Activated CD4-positive, alpha-beta T cell treated with anti-CD3 and anti-CD28 coated beads, Interleukin-2, amount 10 ng/mL, durations not matched to agents 24 days and 14 days (primary cell): ENCODE data around the gene MACROD2. TPM values are rescaled to one million over a fixed set of nuclear protein-coding genes. Genes with fewer than 3 reads are reported as not detected.
A peak's percentile ranks its signal among the peaks of the same experiment; 100 is the strongest.

Source experiments
- DNase-seq: peaks from one replicate; pipeline ENCODE4 v3.0.0; 2022
- H3K27ac Mint-ChIP-seq: one replicate; pipeline ENCODE4 v1.8.0; 2022; ENCODE audit warnings: mild to moderate bottlenecking, mixed read lengths
- H3K27me3 Mint-ChIP-seq: one replicate; pipeline ENCODE4 v1.8.0; 2022; ENCODE audit warnings: mixed read lengths
- H3K36me3 Mint-ChIP-seq: one replicate; pipeline ENCODE4 v1.8.0; 2022; ENCODE audit warnings: low read depth, mild to moderate bottlenecking, mixed read lengths
- H3K4me1 Mint-ChIP-seq: one replicate; pipeline ENCODE4 v1.8.0; 2021; ENCODE audit warnings: mixed read lengths
- H3K4me3 Mint-ChIP-seq: one replicate; pipeline ENCODE4 v1.8.0; 2022; ENCODE audit warnings: mild to moderate bottlenecking, moderate library complexity, mixed read lengths
- H3K9me3 Mint-ChIP-seq: one replicate; pipeline ENCODE4 v1.8.0; 2021; ENCODE audit warnings: mixed read lengths
- intact Hi-C: fragments of 100-400 bp; cut with micrococcal nuclease; formaldehyde crosslinking; loops from one replicate; pipeline ENCODE4 v1.15.1; 2023
- total RNA-seq: library from RNA; stranded (reverse); gene quantifications from 2 replicates; pipeline ENCODE4 v1.2.3, GENCODE V29; 2022

Gene MACROD2
- total RNA-seq, 1 donor from 2014 or later = not detected

- Mint-ChIP-seq H3K4me1 (no peaks in the 10 kb centered on the region), H3K36me3 (no peaks in the 10 kb centered on the region), H3K4me3 (no peak overlapping the region), H3K27ac (no peak overlapping the region), H3K9me3 (no peaks in the 10 kb centered on the region), H3K27me3 (no peaks in the 10 kb centered on the region)
- no peak for DNase-seq
- intact Hi-C loops = no loop called here
Observed at GRCh38 chr20:15628851-15629353, 1633.6 kb downstream of the MACROD2 start.

- intact Hi-C loops = no loop called here
- Mint-ChIP-seq H3K4me3 (no peak overlapping the region), H3K9me3 (no peaks in the 10 kb centered on the region), H3K4me1 (no peaks in the 10 kb centered on the region), H3K27ac (no peak overlapping the region), H3K27me3 (no peaks in the 10 kb centered on the region), H3K36me3 (no peaks in the 10 kb centered on the region)
- DNase-seq = no peak
Observed at GRCh38 chr20:15630360-15630759, 1635.0 kb downstream of the MACROD2 start.

- intact Hi-C loops = no loop called here
- no peaks in the 10 kb centered on the region for H3K27me3 Mint-ChIP-seq
- H3K27ac Mint-ChIP-seq = no peak overlapping the region
- no peaks in the 10 kb centered on the region for H3K4me1 Mint-ChIP-seq
- no peak overlapping the region for H3K4me3 Mint-ChIP-seq
- no peaks in the 10 kb centered on the region for H3K9me3 Mint-ChIP-seq
- no peaks in the 10 kb centered on the region for H3K36me3 Mint-ChIP-seq
- DNase-seq = no peak
Observed at GRCh38 chr20:15632680-15633079, 1637.4 kb downstream of the MACROD2 start.

- no peak overlapping the region for H3K4me3 Mint-ChIP-seq
- no peak overlapping the region for H3K27ac Mint-ChIP-seq
- intact Hi-C loops = no loop called here
Observed at GRCh38 chr20:15634102-15634501, 1638.8 kb downstream of the MACROD2 start.

GRCh38 chr20:15637546-15637945 is 1642.2 kb downstream of the MACROD2 start:
- Mint-ChIP-seq H3K9me3 (no peaks in the 10 kb centered on the region), H3K4me1 (no peaks in the 10 kb centered on the region), H3K27me3 (no peaks in the 10 kb centered on the region), H3K27ac (no peak overlapping the region), H3K36me3 (no peaks in the 10 kb centered on the region), H3K4me3 (no peak overlapping the region)
- intact Hi-C loops = no loop called here
- DNase-seq = no peak

More at GRCh38 chr20:15634102-15634501, 1638.8 kb downstream of the MACROD2 start:
- H3K4me1 Mint-ChIP-seq = no peaks in the 10 kb centered on the region
- no peaks in the 10 kb centered on the region for H3K27me3 Mint-ChIP-seq
- no peak for DNase-seq
- no peaks in the 10 kb centered on the region for H3K9me3 Mint-ChIP-seq
- H3K36me3 Mint-ChIP-seq = no peaks in the 10 kb centered on the region

GRCh38 chr20:15637950-15638754 is 1642.8 kb downstream of the MACROD2 start:
- Mint-ChIP-seq H3K4me3 (no peak overlapping the region), H3K27me3 (no peaks in the 10 kb centered on the region), H3K4me1 (no peaks in the 10 kb centered on the region), H3K9me3 (no peaks in the 10 kb centered on the region), H3K27ac (no peak overlapping the region), H3K36me3 (no peaks in the 10 kb centered on the region)
- intact Hi-C loops = no loop called here
- no peak for DNase-seq

- DNase-seq = no peak
- Mint-ChIP-seq H3K27me3 (no peaks in the 10 kb centered on the region), H3K4me1 (no peaks in the 10 kb centered on the region), H3K9me3 (no peaks in the 10 kb centered on the region), H3K36me3 (no peaks in the 10 kb centered on the region), H3K4me3 (no peak overlapping the region), H3K27ac (no peak overlapping the region)
- intact Hi-C loops = no loop called here
Observed at GRCh38 chr20:15638816-15639215, 1643.5 kb downstream of the MACROD2 start.

- Mint-ChIP-seq H3K4me3 (no peak overlapping the region), H3K36me3 (no peaks in the 10 kb centered on the region), H3K9me3 (no peaks in the 10 kb centered on the region), H3K27me3 (no peaks in the 10 kb centered on the region), H3K27ac (no peak overlapping the region), H3K4me1 (no peaks in the 10 kb centered on the region)
- no peak for DNase-seq
- intact Hi-C loops = no loop called here
Observed at GRCh38 chr20:15639839-15640238, 1644.5 kb downstream of the MACROD2 start.

GRCh38 chr20:15642109-15642508 is 1646.8 kb downstream of the MACROD2 start:
- no peak for DNase-seq
- Mint-ChIP-seq H3K4me1 (no peaks in the 10 kb centered on the region), H3K27me3 (no peaks in the 10 kb centered on the region), H3K4me3 (no peak overlapping the region), H3K9me3 (no peaks in the 10 kb centered on the region), H3K27ac (no peak overlapping the region), H3K36me3 (no peaks in the 10 kb centered on the region)
- intact Hi-C loops = no loop called here

- Mint-ChIP-seq H3K27me3 (no peaks in the 10 kb centered on the region), H3K27ac (no peak overlapping the region), H3K36me3 (no peaks in the 10 kb centered on the region), H3K9me3 (no peaks in the 10 kb centered on the region), H3K4me1 (no peaks in the 10 kb centered on the region), H3K4me3 (no peak overlapping the region)
- no peak for DNase-seq
- intact Hi-C loops = no loop called here
Observed at GRCh38 chr20:15642676-15643075, 1647.4 kb downstream of the MACROD2 start.

- H3K4me3 Mint-ChIP-seq = no peak overlapping the region
- H3K4me1 Mint-ChIP-seq = no peaks in the 10 kb centered on the region
- DNase-seq = no peak
- no peaks in the 10 kb centered on the region for H3K9me3 Mint-ChIP-seq
- no peak overlapping the region for H3K27ac Mint-ChIP-seq
- intact Hi-C loops = no loop called here
- no peaks in the 10 kb centered on the region for H3K27me3 Mint-ChIP-seq
- no peaks in the 10 kb centered on the region for H3K36me3 Mint-ChIP-seq
Observed at GRCh38 chr20:15643713-15644112, 1648.4 kb downstream of the MACROD2 start.

GRCh38 chr20:15645816-15646215 is 1650.5 kb downstream of the MACROD2 start:
- Mint-ChIP-seq H3K9me3 (no peaks in the 10 kb centered on the region), H3K27ac (no peak overlapping the region), H3K36me3 (no peaks in the 10 kb centered on the region), H3K27me3 (no peaks in the 10 kb centered on the region), H3K4me1 (no peaks in the 10 kb centered on the region), H3K4me3 (no peak overlapping the region)
- no peak for DNase-seq
- intact Hi-C loops = no loop called here

GRCh38 chr20:15653396-15654207 is 1658.3 kb downstream of the MACROD2 start:
- no peaks in the 10 kb centered on the region for H3K36me3 Mint-ChIP-seq
- intact Hi-C loops = no loop called here
- H3K4me1 Mint-ChIP-seq = no peaks in the 10 kb centered on the region
- H3K9me3 Mint-ChIP-seq = no peaks in the 10 kb centered on the region
- no peak for DNase-seq
- no peak overlapping the region for H3K4me3 Mint-ChIP-seq
- H3K27ac Mint-ChIP-seq = no peak overlapping the region
- no peaks in the 10 kb centered on the region for H3K27me3 Mint-ChIP-seq

GRCh38 chr20:15654208-15654649 is 1658.9 kb downstream of the MACROD2 start:
- Mint-ChIP-seq H3K27ac (no peak overlapping the region), H3K4me1 (no peaks in the 10 kb centered on the region), H3K4me3 (no peak overlapping the region), H3K36me3 (no peaks in the 10 kb centered on the region), H3K27me3 (no peaks in the 10 kb centered on the region), H3K9me3 (no peaks in the 10 kb centered on the region)
- intact Hi-C loops = no loop called here
- peak; percentile 57 for DNase-seq
